SJSA1 (cell line): ENCODE data around the gene GPR39. TPM values are rescaled to one million over a fixed set of nuclear protein-coding genes. Genes with fewer than 3 reads are reported as not detected.

Experiments used
- DNase-seq, 2 experiments: peaks; one replicate each; pipeline ENCODE4 v3.0.0-alpha.2; 2015 to 2020; ENCODE audit warnings: low spot score in 2 of 2, low read depth in 1 of 2
- H3K27ac ChIP-seq: fragments of 250-450 bp; sonication (Bioruptor Pico); 2 replicates; pipeline ENCODE4 v1.5.1; 2020; ENCODE audit warnings: mild to moderate bottlenecking, moderate library complexity
- H3K27me3 ChIP-seq: fragments of 250-450 bp; sonication (Bioruptor Pico); replicated peaks from 2 replicates; pipeline ENCODE4 v1.5.1; 2020; ENCODE audit warnings: mild to moderate bottlenecking, moderate library complexity
- H3K36me3 ChIP-seq: fragments of 250-450 bp; sonication (Bioruptor Pico); 2 replicates; pipeline ENCODE4 v1.5.1; 2020; ENCODE audit warnings: mild to moderate bottlenecking
- H3K4me1 ChIP-seq: fragments of 250-450 bp; sonication (Bioruptor Pico); replicated peaks from 2 replicates; pipeline ENCODE4 v1.6.1; 2021; ENCODE audit warnings: mild to moderate bottlenecking
- H3K4me3 ChIP-seq: fragments of 250-450 bp; sonication (Bioruptor Pico); 2 replicates; pipeline ENCODE4 v1.5.1; 2020; ENCODE audit warnings: mild to moderate bottlenecking
- H3K9me3 ChIP-seq: fragments of 250-450 bp; sonication (Bioruptor Pico); replicated peaks from 2 replicates; pipeline ENCODE4 v1.5.1; 2020; ENCODE audit warnings: mild to moderate bottlenecking
- total RNA-seq: library from RNA; depleted of rRNA; stranded (reverse); fragments of >200 nt; shearing (Covaris generic); gene quantifications from 2 replicates; pipeline ENCODE4 v1.2.3, GENCODE V29; 2014

Gene GPR39
- total RNA-seq, 1 experiment from 2014 or later: 2.6 TPM

- 0 out of 2 replicates have a peak, but pooled peaks cover 2% of the 10 kb centered on the region for H3K9me3 ChIP-seq
- DNase-seq: no peak
- H3K36me3 ChIP-seq: no peaks in the 10 kb centered on the region
- H3K27ac ChIP-seq: no peak overlapping the region
- no peak overlapping the region for H3K4me3 ChIP-seq
- peaks cover 19% of the 10 kb centered on the region for H3K4me1 ChIP-seq
- no peaks in the 10 kb centered on the region for H3K27me3 ChIP-seq
Measured at GRCh38 chr2:132621131-132621875, 204.7 kb downstream of the GPR39 start.

- H3K4me3 ChIP-seq: no peak overlapping the region
- H3K36me3 ChIP-seq: no peaks in the 10 kb centered on the region
- H3K27me3 ChIP-seq: no peaks in the 10 kb centered on the region
- DNase-seq: peak; percentile 72 to 82
- peak overlapping the region; percentile 94 for H3K27ac ChIP-seq
- H3K9me3 ChIP-seq: 0 out of 2 replicates have a peak, but pooled peaks cover 2% of the 10 kb centered on the region
- H3K4me1 ChIP-seq: peaks cover 30% of the 10 kb centered on the region
Measured at GRCh38 chr2:132623096-132623839, 206.7 kb downstream of the GPR39 start.

GRCh38 chr2:132627536-132627935, 210.9 kb downstream of the GPR39 start:
- 0 out of 2 replicates have a peak, but pooled peaks cover 2% of the 10 kb centered on the region for H3K9me3 ChIP-seq
- peaks cover 43% of the 10 kb centered on the region for H3K4me1 ChIP-seq
- no peak overlapping the region for H3K4me3 ChIP-seq
- no peaks in the 10 kb centered on the region for H3K36me3 ChIP-seq
- DNase-seq: no peak
- no peaks in the 10 kb centered on the region for H3K27me3 ChIP-seq
- H3K27ac ChIP-seq: no peak overlapping the region

GRCh38 chr2:132632000-132632649, 215.5 kb downstream of the GPR39 start:
- Histone ChIP-seq H3K4me1 (peaks cover 41% of the 10 kb centered on the region), H3K36me3 (peaks cover 5% of the 10 kb centered on the region; the same call in 1 of the 2 replicates), H3K27ac (peak overlapping the region; percentile 42), H3K9me3 (no peaks in the 10 kb centered on the region), H3K4me3 (no peak overlapping the region), H3K27me3 (no peaks in the 10 kb centered on the region)
- peak; percentile 70 to 71 for DNase-seq

- H3K9me3 ChIP-seq: no peaks in the 10 kb centered on the region
- H3K27me3 ChIP-seq: no peaks in the 10 kb centered on the region
- H3K4me3 ChIP-seq: no peak overlapping the region
- H3K27ac ChIP-seq: no peak overlapping the region
- no peak for DNase-seq
- H3K4me1 ChIP-seq: peaks cover 33% of the 10 kb centered on the region
- peaks cover 5% of the 10 kb centered on the region; the same call in 1 of the 2 replicates for H3K36me3 ChIP-seq
Measured at GRCh38 chr2:132633635-132634034, 217.0 kb downstream of the GPR39 start.

- H3K27me3 ChIP-seq: no peaks in the 10 kb centered on the region
- DNase-seq: no peak
- H3K36me3 ChIP-seq: peaks cover 12% of the 10 kb centered on the region
- no peak overlapping the region for H3K27ac ChIP-seq
- peaks cover 45% of the 10 kb centered on the region for H3K4me1 ChIP-seq
- no peak overlapping the region for H3K4me3 ChIP-seq
- no peaks in the 10 kb centered on the region for H3K9me3 ChIP-seq
Measured at GRCh38 chr2:132636346-132636745, 219.7 kb downstream of the GPR39 start.

- DNase-seq: no peak
- H3K9me3 ChIP-seq: no peaks in the 10 kb centered on the region
- no peaks in the 10 kb centered on the region for H3K27me3 ChIP-seq
- H3K4me1 ChIP-seq: peaks cover 29% of the 10 kb centered on the region
- no peak overlapping the region for H3K4me3 ChIP-seq
- no peak overlapping the region for H3K27ac ChIP-seq
- H3K36me3 ChIP-seq: peaks cover 25% of the 10 kb centered on the region
Measured at GRCh38 chr2:132638313-132639040, 221.9 kb downstream of the GPR39 start.

- DNase-seq: no peak
- no peak overlapping the region for H3K27ac ChIP-seq
- H3K36me3 ChIP-seq: peaks cover 38% of the 10 kb centered on the region
- peaks cover 29% of the 10 kb centered on the region for H3K4me1 ChIP-seq
- no peak overlapping the region for H3K4me3 ChIP-seq
- no peaks in the 10 kb centered on the region for H3K9me3 ChIP-seq
- H3K27me3 ChIP-seq: no peaks in the 10 kb centered on the region
Measured at GRCh38 chr2:132640116-132640515, 223.5 kb downstream of the GPR39 start.

GRCh38 chr2:132641819-132642218, 225.2 kb downstream of the GPR39 start:
- no peak overlapping the region for H3K4me3 ChIP-seq
- no peak for DNase-seq
- H3K4me1 ChIP-seq: peaks cover 25% of the 10 kb centered on the region

GRCh38 chr2:132642415-132642814, 225.8 kb downstream of the GPR39 start:
- no peak overlapping the region for H3K27ac ChIP-seq
- peaks cover 50% of the 10 kb centered on the region for H3K36me3 ChIP-seq
- no peak overlapping the region for H3K4me3 ChIP-seq
- H3K27me3 ChIP-seq: no peaks in the 10 kb centered on the region
- no peaks in the 10 kb centered on the region for H3K9me3 ChIP-seq
- DNase-seq: no peak
- peaks cover 21% of the 10 kb centered on the region for H3K4me1 ChIP-seq

More at GRCh38 chr2:132641819-132642218, 225.2 kb downstream of the GPR39 start:
- no peaks in the 10 kb centered on the region for H3K9me3 ChIP-seq
- no peak overlapping the region for H3K27ac ChIP-seq
- H3K27me3 ChIP-seq: no peaks in the 10 kb centered on the region
- peaks cover 50% of the 10 kb centered on the region for H3K36me3 ChIP-seq

GRCh38 chr2:132645176-132645575, 228.6 kb downstream of the GPR39 start:
- H3K36me3 ChIP-seq: peaks cover 51% of the 10 kb centered on the region
- no peak overlapping the region for H3K27ac ChIP-seq
- H3K9me3 ChIP-seq: no peaks in the 10 kb centered on the region
- no peak overlapping the region for H3K4me3 ChIP-seq
- DNase-seq: no peak
- H3K4me1 ChIP-seq: peaks cover 22% of the 10 kb centered on the region
- H3K27me3 ChIP-seq: no peaks in the 10 kb centered on the region

GRCh38 chr2:132645722-132646539, 229.3 kb downstream of the GPR39 start:
- H3K27ac ChIP-seq: no peak overlapping the region
- H3K4me1 ChIP-seq: peaks cover 22% of the 10 kb centered on the region
- H3K9me3 ChIP-seq: no peaks in the 10 kb centered on the region
- no peaks in the 10 kb centered on the region for H3K27me3 ChIP-seq
- H3K36me3 ChIP-seq: peaks cover 52% of the 10 kb centered on the region
- DNase-seq: no peak
- no peak overlapping the region for H3K4me3 ChIP-seq
